Measurements from ENCODE around the gene EBF3.
"Not testable (repeated sequence)": the region's sequence is repeated elsewhere in the genome, so short reads cannot be mapped to it uniquely, and the experiment has no call there.

Gene EBF3

DNA sequence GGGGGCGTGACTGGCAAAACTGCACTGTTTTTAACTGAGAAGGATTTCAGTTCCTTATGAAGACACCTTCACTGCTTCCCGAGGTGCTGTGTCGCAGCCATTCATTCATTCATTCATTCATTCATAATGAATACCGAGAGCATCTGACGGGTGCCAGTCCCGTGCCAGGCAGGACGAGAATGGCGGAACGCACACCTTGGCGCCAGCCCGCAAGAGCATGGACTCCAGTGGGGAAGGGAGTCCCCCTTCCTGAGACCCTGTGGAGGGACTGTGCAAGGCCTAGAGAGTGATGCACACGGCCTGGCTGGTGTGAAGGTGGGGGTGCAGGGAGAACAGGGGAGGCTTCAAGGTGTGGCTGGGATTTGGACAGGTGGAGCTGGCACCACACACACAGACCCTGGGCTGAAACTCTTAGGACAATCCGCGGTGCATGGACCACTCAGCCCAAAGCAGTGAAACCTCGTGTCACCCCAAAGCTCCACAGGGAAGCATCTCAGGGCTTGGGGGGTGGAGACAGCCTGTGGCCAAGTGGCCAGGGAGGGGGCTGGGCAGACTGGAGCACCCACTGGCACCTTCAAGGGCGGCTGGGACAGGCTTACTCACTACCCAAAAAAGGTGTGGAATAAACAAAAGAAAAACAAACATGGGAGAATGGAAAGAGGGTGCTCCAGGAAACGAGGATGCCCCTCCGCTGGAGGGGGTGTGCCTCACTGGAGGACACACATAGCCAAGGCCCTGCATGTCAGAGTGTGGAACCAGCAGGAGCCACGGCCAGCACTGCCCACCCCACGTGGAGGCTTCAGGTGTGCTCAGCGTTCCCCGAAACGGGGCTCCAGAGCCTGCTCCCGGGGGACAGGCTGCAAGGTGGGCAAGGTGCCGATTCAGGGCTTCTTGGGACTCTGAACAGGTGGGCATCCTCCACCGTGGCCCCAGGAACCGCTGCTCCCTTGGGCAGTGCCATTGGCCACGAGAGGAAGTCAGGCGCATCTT, 37.7 kb downstream of the EBF3 start:
- DNase-seq: no peak

DNA sequence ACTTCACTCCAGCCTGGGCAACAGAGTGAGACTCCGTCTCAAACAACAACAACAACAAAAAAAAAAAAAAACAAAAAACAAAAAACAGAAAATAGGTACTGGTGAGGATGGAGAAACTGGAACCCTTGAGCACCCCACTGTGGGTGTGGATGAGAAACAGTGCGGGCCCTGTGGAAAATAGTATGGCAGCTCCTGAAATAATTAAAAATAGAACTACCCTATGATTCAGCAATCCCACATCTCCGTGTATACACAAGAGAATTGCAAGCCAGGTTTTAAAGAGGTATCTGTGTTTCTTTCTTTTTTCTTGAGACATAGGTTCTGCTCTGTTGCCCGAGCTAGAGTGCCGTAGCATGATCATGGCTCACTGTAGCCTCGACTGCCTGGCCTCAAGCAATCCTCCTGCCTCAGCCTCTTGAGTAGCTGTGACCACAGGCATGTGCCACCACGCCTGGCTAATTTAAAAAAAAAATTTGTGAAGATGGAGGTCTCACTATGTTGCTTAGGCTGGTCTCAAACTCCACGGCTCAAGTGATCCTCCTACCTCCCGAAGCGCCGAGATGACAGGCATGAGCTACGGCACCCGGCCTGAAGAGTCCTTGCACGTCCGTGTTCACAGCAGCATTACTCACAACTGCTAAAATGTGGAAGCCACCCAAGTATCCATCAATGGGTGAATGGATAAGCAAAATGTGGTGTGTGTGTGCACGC, 39.5 kb downstream of the EBF3 start:
- no peak for DNase-seq

DNA sequence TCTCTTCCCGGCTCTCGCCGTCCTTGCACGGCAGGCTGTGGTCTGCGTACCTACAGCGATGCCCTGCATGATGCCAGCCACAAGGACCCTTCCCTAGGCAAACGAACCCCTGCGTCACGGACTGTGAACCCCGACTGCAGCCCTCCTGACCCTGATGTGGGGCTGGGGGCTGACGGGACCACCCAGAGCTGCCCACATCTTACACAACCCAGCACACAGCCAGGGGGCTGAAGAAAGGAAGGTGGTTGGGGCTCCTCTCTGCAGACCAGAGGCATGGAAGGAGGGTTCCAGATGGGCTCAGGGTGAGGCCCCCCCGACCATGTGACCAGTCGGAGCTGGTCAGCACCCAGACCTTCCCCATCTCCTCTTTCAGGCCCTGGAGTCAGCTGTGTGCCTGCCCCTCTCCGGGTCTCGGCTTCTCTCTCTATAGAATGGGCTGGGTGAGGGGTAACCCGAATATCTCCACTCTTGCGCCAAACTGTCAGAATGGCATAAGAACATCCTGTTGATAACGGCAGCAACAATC, 41.4 kb downstream of the EBF3 start:
- no peak for DNase-seq

DNA sequence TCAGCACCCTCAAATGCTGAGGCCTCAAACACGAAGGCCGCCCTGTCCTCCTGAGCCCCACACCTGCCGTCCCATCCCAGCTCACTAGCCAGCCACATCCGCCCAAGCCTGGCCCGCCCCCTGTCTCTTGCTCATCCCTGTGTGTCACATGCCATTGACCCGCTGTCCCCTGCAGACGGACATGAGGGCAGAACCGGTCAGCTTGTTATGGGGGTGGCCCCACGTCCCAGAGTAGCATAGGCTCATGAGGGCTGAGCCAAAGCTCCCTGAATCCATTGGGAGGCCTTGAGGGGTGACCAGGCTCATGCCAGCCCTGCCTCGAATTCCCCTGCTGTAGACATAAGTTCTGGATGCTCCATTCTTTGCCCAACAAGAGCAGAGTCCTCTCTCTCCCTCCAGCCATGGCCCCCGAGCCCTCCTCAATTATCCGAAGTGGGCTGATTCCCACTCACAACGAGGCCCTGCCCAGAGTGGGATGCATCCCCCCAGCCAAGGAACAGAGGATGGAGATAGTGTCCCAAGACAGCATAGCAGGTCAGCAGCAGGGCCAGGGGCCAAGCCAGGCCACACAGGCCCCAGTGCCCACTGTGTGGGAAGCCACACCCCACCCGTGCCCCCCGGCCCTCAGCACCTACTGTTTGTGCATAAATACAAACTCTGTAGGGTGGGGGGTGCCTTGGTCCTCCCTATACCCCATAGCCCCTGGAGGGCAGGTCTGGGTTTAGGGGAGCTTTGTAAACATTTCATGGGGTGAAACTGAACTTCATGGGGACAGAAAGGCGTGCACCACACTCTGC, 42.1 kb downstream of the EBF3 start:
- DNase-seq: no peak

DNA sequence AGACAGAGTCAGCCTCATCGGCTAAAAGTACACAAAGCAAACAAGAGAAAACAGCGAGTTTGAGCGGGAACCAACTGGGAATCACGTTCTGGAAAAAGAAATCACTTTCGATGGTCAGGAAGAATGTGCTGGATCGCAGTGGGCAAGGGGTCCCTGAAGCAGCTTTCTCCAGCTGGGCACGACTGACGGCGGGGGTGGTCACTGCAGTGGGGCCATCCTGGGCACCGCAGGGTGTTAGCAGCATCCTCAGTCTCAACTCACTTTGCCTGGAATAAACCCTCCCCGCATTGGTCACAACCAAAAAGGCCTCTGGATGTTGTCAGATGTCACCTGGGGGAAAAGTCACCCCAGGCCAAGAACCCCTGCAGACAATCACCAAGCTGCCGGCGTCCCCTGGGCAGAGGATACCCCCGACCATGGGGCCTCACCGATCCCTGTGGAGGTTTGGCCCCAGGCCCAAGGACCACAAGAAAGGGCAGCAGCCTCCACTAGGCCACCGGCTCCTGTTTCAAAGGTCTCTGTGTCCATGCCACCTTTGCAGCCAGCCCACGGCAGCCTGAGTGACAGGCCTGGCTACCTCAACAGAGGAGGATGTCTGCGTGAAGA, 42.9 kb downstream of the EBF3 start:
- DNase-seq: no peak

DNA sequence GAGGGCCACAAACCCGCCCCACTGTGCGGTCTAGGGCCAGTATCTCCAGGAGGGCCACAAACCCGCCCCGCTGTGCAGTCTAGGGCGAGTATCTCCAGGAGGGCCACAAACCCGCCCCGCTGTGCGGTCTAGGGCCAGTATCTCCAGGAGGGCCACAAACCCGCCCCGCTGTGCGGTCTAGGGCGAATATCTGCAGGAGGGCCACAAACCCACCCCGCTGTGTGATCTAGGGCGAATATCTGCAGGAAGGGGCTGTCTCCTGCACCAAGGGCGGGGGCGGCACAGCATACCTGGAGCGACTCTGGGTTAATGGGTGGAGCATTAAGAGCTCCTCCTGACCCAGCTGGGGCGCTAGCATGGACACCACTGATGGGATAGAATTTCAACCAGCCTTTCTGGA, 43.9 kb downstream of the EBF3 start:
- DNase-seq: not testable (repeated sequence)

DNA sequence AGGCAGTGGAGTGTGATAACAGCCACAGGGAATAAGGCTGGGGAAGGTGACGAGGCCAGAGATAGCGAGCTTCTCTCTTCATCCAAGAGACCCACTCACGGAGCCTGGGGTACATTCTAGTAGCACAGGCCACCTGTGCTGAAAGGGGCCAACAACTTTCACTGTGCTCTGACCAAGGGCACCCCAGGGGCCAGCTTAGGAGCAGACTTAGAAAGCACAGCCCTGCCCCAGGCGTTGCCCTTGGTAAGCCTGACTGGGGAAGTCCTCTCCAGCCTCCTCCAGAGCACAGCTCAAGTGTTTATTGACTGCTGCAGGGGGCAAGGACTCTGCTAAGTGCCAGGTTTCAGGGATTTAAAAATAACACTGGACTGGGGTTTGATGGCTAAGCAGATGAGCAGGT, 44.7 kb downstream of the EBF3 start:
- no peak for DNase-seq

DNA sequence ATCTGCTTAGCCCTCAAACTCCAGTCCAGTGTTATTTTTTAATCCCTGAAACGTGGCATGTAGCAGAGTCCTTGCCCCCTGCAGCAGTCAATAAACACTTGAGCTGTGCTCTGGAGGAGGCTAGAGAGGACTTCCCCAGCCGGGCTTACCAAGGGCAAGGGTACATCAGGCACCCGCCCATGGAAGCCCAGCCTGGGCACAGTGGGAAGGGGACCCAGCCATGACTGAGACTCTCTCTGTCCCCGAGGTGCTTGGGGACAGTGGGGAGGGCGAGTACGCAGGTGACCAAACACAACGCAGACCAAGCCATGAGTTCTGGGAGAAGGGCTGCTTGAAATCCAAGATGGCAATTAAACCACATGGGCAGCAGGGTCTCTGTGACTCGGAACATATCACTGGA, 45.2 kb downstream of the EBF3 start:
- DNase-seq: no peak

DNA sequence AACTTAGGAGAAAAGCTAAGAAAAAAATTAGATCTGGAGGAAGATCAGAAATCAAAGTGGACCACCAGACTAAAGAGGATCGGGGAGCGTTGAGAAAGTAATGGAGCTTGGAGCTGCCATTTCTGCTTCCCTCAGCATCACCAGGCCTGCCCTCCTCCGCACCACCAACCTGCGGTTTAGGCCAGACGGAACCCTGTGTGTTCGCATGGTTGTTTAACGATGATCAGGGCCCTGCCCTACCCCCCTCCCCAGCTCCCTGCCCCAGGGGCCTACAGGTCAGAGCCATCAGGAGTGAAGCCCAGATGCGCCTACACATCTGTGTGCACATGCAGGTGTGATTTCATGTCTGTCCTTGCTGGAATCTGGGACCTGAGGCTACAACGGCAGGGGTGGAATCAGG, 45.7 kb downstream of the EBF3 start:
- DNase-seq: no peak

DNA sequence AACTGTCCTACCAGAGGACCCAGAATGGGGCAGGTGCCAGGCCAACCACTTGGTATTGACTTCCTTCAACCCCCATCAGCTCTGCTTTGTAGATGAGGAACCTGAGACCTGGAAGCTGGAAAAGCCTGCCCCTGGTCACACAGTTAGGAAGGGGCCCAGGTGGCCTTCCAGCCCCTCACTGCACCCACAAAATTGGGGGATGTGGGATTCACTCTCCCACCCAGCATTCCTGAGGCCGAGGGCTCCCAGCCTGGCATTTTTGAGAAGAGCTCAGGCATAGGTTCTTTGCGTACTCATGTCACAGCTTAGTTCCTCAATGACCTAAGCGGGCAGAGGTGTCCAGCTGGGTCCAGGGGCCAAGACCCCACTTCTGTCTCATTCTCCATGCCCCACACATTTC, 46.1 kb downstream of the EBF3 start:
- DNase-seq: no peak

DNA sequence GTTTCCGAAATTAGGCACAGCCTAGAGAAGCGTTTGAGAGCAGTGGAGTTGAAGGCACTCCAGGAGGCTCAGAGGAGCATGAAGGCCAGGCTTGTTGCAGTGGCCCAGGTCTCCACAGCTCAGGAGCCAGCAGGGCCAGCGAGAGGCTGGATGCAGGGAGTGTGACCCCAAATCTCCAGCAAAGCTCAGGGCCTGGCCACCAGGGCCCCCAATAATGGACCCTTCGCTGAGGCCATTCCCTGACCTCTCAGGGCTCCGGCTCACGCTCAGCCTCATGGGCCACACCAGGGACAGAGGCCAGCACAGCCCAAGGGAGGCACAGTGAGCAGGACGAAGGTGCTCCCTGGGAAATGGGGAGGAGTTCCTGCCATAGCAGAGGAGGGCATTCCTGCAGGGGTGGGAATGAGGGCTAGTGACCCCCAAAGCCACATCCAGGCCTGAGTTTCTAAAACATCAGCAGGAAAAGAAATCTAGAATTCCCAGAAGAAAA, 47.5 kb downstream of the EBF3 start:
- DNase-seq: no peak

DNA sequence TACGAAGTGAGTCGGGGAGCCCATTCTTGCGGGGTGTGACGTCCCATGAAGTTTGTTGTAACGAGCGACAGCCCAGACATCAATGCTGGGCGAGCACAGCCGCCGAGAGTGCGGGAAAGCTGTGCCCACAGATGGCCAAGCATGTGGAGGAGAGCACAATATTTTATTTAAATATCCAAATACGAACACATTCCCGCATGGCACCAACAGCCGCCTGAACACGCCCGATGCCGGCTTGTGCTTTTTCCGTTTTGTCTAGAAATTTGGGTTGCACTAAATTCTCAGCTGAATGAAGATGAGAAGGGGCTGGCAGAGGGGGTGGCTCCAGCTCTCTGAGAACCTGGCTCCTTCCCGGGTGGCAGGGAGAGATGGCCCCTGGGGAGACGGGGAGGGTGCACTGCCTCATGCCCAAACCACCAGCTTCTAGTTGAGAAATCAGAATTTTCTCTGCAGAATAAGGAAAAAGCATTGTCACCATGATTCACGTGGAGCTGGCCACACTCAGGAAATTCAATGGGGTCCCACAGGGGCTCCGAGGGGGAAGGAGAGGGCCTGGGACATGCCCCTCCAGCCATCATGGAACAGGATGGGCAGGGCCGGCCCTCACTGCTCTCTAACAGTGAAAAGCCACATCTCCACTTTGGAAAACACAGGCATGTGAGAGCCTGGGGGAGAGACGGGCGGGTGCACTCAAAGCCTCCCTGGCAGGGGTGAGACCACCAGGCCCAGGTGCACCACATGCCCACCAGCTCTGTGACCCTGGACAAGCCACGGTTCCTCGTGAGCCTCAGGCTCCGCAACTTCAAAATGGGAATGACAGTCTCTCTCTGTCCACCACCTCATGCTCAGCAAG, 48.3 kb downstream of the EBF3 start:
- DNase-seq: no peak

DNA sequence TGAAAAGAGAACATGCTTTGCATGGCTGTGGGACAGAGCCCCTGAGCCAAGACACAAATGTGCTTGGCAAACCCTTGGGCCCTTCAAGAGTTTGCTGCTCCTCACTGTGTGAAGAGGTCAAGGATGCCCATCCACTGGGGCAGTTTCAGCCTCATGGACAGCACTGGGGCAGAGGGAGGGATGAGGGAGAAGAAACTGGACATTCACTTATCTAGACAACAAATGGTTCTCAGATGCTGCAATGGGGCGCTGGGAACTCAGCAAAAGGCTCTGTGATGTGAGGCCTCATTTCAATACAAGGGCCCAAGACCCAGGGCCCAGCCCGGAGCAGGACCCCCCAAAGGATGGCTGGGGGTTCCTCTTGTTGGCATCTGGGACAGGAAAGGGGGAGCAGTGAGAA, 49.1 kb downstream of the EBF3 start:
- DNase-seq: no peak

DNA sequence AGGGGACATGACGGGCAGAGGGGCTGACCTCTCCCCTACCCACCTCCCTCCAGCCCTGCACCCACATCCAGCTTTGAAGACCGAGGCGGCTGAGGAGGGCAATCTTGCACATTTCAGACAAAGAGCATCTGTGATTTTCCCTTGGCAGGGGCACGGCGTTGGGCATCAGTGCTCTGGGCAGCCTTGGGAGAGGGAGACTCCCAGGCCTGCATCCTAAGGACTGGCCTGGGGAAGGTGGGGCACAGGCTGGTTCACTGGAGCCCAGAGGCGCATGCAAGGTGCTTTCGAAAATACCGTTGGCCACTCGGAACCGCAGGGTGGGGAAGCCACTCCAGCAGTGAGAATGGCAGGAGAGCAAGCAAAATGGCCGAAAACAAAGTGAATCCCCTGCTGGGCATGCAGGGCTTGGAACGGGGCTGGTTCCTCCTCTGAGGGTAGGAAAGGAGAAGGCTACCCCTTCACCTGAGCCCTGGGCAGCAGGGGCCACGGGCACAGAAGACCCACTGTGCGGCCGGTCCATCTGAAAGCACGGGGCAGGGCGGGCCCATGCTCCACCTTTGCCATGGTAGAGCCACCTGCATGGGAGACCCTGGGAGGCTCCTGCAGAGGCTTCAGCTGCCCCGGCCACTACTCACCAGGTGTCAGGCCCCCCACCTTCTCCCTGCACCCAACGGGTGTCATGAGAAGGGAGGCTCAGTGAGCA, 49.8 kb downstream of the EBF3 start:
- DNase-seq: no peak

DNA sequence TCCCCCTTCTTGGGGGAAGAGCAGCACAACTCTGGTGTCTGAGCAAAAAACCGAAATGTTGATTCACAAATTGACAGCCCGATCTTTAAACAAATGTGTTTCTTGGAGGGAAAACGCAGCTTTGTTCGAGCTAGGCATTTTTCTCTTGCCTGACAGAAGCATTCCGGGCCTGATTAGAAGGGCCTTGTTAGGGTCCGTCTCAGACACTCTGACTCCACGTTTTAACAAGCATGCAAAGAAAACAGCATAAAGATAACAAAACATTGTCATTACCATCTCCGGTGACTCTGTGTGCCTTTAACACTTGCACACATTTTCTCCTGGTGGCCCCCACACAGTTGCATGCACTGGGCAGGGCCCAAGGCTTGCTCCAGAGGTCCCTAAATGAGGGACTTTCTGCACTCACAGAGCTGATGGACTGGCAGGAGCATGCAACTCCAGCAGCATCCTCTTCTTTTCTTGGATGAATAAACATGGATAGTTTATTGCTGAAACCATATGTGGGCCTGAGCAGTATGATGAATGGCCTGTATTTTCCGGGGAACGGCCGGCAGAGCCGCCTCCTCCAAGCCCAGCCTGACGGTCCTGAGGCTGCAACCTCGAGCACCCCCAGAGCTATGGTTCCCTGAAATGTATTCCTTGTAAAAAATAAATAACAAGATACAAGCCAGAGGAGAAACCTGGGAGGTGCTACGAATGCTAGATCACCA, 50.9 kb downstream of the EBF3 start:
- DNase-seq: no peak

DNA sequence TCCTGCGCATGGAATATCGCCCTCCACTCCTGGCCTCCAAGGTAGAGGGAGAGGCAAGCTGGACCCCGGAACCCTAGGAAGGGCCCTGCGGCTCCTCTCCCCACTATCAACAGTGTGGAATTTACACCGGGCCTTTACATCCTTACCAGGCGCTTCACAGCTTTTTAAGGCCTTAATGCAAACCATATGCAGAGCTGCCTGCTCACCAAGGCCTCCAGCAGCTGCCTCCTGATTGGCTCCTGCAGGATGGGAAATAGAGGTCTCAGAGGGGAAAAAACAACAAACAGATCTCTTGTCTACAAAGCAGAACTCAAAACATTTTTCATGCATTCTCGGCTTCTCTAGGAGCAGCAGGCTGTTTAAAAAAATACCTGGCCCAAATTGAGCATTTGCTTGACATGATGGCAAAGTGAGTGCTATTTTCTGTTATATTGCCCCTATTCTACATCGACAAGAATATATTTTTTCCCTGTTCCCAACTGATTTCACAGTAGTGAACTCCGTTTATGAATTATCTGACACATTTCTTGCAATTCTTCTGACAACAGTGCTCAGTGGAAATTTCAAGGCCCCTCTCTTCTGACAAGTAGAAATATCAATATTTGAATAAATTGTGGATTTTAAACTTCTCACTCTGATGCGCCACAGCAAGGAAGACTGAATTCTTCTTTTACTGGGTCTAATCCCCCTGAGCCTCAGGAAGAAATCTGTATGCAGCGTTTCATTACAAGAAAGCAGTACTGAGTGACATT, 51.7 kb downstream of the EBF3 start:
- no peak for DNase-seq

DNA sequence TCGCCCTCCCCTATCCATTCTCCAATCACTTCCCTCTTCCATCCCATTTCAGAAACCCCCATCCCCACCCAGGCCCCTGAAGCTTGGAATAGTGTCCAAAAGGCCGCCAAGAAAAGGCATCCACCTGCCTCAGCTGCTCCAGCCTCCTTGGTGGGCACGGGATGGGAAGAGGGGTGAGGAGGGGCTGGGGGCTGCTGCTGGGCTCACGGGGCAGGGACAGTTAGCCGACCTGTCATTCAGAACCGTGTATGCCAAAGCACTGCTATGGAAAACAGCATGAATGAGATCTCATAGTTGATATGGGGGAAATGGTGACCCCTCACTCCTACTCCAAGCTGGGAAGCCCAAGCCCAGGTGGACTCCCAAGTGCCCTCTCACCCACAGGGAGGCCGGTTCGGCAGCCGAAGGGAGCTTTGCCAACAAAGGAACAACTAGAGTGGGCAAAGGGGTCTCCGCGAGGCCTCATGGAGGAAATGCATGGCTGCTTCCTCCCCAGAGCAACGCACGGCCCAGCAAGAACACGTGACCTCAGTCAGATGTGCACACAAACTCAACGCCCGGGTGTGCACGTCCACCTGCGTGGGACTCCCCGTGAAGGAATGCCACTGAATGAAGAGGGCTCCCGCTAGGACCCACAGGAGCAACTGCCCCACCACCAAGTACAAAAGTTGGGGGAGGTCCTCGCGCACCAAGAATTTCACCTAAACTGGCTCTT, 52.5 kb downstream of the EBF3 start:
- no peak for DNase-seq

DNA sequence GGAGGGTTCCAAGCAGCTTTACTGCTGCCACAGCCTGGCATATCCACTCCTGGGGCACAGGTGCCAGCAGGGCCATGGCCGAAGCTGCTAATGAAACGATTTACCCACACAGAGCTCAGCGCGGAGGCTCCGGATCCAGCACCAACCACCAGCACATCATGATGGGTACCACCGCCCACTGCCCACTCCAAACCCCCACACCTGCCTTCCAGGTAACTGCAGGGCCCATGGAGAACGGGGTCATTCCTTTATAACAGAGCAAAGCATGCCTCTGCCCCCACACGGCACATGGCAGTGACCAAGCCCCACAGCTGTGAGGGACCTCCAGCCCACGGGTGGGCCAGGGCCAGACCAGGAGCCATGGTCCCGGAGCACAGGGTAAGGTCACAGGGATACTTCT, 53.2 kb downstream of the EBF3 start:
- DNase-seq: no peak
